Caki2 (cell line): ENCODE measurements around the gene IFRD2. TPM values are rescaled to one million over a fixed set of nuclear protein-coding genes. Genes with fewer than 3 reads are reported as not detected.

Source experiments
- DNase-seq: peaks from one replicate; pipeline ENCODE4 v3.0.0-alpha.2; 2015; ENCODE audit warnings: low read depth
- in situ Hi-C: cut with HindIII; loops from 2 replicates; pipeline ENCODE4 v1.10.0; 2016; ENCODE audit warnings: low sequenced_read_pairs, low pct_unique_long_range_greater_than_20kb, mixed read lengths
- total RNA-seq: library from RNA; depleted of rRNA; stranded (reverse); fragments of >200 nt; shearing (Covaris generic); gene quantifications from 2 replicates; pipeline ENCODE4 v1.2.3, GENCODE V29; 2014; ENCODE audit warnings: low replicate concordance; rRNA removed

Gene IFRD2, protein sequence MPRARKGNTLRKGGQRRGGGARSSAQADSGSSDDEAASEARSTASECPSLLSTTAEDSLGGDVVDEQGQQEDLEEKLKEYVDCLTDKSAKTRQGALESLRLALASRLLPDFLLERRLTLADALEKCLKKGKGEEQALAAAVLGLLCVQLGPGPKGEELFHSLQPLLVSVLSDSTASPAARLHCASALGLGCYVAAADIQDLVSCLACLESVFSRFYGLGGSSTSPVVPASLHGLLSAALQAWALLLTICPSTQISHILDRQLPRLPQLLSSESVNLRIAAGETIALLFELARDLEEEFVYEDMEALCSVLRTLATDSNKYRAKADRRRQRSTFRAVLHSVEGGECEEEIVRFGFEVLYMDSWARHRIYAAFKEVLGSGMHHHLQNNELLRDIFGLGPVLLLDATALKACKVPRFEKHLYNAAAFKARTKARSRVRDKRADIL
- total RNA-seq = 69.5 and 114 TPM in 2 replicates

- in situ Hi-C loops = no loop called here
- peak; percentile 89 for DNase-seq
Measured at GRCh38 chr3:50292159-50293078, at the start of gene IFRD2. Gene IFRD2, minus strand, starts transcription at chr3:50292429. Its CDS starts 155 bp downstream, at chr3:50292274.

GRCh38 chr3:50341537-50341936 is 49.3 kb upstream of the IFRD2 start:
- in situ Hi-C loops = no loop called here
- no peak for DNase-seq

DNA sequence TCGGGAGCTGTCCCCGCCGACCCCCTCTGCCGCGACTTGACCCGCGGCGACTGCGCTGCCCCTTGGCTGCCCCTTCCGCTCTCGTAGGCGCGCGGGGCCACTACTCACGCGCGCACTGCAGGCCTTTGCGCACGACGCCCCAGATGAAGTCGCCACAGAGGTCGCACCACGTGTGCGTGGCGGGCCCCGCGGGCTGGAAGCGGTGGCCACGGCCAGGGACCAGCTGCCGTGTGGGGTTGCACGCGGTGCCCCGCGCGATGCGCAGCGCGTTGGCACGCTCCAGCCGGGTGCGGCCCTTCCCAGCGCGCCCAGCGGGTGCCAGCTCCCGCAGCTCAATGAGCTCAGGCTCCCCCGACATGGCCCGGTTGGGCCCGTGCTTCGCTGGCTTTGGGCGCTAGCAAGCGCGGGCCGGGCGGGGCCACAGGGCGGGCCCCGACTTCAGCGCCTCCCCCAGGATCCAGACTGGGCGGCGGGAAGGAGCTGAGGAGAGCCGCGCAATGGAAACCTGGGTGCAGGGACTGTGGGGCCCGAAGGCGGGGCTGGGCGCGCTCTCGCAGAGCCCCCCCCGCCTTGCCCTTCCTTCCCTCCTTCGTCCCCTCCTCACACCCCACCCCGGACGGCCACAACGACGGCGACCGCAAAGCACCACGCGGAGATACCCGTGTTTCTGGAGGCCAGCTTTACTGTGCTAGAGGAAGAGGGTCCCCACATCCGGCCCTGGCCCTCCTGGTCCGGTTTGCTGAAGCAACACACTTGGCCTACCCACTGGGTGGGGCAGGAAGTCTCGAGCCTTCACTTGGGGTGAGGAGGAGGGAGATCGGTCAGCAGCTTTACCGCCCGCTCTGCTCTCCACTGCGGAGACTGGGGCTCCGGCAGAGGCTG is 48.5 kb upstream of the IFRD2 start, which contains the start of gene RASSF1:
Gene RASSF1, minus strand, starts transcription at position 389 of the 882 bp plus-strand sequence. Its CDS starts 31 bp downstream, at position 358.
- no peak for DNase-seq
- in situ Hi-C loops = no loop called here

GRCh38 chr3:50340147-50340447 is 47.9 kb upstream of the IFRD2 start:
- in situ Hi-C loops = no loop called here
- no peak for DNase-seq

GRCh38 chr3:50339485-50340146 is 47.4 kb upstream of the IFRD2 start:
- DNase-seq = no peak
- in situ Hi-C loops = no loop called here

GRCh38 chr3:50338965-50339364 is 46.7 kb upstream of the IFRD2 start:
- in situ Hi-C loops = no loop called here

GRCh38 chr3:50337175-50337861 is 45.1 kb upstream of the IFRD2 start:
- in situ Hi-C loops = no loop called here

More at GRCh38 chr3:50338965-50339364, 46.7 kb upstream of the IFRD2 start:
- DNase-seq = no peak

GRCh38 chr3:50336452-50337174 is 44.4 kb upstream of the IFRD2 start:
- no peak for DNase-seq
- in situ Hi-C loops = no loop called here

More at GRCh38 chr3:50337175-50337861, 45.1 kb upstream of the IFRD2 start:
- peak; percentile 96 for DNase-seq

DNA sequence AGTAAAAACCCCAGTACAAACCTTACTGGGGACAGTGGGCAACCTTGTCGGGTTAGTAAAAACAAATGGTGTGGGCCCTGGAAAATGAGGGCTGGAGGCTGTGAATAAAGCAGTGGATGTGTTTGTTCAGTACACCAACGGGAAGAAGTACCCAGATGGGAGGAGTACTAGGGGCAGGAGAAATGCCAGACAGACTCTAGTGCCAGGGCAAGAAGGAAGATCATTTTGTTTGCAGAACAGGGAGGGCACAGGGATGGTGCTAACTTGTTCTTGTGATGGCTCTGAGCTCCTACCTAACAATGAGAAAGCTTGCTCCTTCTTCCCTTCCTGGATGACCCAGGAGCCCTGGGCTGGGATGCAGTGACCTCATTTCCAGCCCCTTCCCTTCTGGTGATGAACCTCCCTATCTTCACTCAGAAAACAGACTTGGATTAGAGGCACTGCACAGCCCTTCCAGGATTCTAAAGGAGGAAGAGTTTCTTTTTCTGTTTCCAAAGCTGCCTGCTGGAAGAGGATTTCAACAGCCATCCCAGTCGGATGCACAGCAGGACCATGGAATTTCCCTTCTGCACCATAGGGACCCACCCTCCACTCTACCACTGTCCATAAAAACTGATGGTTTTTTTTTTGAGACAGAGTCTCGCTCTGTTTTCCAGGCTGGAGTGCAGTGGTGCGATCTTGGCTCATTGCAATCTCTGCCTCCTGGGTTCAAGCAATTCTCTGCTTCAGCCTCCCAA is 42.3 kb upstream of the IFRD2 start:
- in situ Hi-C loops = no loop called here

DNA sequence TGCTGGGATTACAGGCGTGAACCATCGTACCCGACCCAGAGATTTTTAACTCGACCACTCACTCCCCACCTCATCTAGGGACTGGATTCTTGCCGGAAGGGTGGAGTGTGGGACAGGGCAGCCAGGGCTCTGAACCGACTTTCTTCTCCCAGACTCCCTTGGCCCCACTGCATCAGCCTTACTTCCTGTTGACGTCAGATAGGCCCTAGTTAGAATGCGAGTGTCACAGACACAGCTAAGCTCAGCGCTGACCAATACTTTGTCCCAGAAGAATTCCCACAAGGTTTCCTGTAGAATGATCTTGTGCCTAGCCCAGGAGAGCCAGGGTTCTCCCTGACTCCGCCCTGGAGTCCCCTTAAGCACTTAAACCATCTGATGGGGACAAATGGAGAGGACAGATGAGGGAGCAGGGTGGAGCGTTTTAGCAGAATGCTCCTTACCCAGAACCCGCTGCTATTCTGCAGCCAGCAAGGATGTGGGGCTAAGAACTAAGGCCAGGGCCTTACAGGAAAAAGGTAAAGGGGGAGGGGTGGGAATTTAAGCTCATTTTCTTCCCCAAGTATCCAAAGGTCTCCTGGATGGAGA is 41.6 kb upstream of the IFRD2 start:
- no peak for DNase-seq
- in situ Hi-C loops = no loop called here

More for the DNA sequence above, 42.3 kb upstream of the IFRD2 start:
- no peak for DNase-seq

DNA sequence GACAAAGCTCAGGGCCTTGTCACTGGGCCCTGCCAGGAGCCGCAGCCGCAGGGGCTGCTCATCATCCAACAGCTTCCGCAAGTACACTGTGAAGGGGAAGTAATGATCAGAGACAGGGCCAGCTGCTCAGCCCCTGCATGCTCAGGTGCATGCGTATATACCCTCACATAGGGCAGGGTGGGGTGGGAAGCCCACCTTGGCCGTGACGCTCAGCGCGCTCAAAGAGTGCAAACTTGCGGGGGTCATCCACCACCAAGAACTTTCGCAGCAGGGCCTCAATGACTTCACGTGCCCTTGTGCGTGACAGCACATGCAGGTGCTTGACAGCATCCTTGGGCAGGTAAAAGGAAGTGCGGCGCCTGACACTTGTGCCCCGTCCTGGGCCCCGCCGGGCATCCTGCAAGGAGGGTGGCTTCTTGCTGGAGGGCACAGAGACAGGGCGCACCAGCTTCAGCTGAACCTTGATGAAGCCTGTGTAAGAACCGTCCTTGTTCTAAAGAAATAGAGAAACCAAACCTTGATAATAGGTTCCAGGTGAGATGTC is 39.2 kb upstream of the IFRD2 start:
- in situ Hi-C loops = no loop called here
- DNase-seq = no peak

DNA sequence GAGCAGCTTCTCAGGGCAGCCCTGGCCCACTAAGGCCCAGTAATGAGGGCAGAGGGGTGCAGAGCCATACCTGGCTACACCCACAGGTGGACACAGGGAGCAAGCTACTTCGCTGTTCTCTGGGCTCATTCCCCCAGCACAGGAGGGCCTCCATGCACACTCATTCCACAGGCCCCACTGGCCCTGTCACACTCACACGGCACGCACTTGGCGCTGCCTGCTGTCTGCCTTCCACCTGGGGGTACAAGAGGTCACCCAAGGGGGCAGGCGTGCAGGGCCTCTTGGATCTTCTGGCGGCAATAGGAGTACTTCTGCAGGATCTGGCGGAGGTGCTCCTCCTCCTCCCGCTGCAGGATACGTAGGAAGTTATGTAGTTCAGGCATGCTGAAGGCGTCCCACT is 38.1 kb upstream of the IFRD2 start:
- DNase-seq = no peak
- in situ Hi-C loops = no loop called here

GRCh38 chr3:50327943-50328691 is 35.9 kb upstream of the IFRD2 start, which contains the start of gene TUSC2:
Gene TUSC2, minus strand, starts transcription at chr3:50328223. Its CDS starts 124 bp downstream, at chr3:50328099.
- DNase-seq = peak; percentile 82
- in situ Hi-C loops = no loop called here

- no peak for DNase-seq
- in situ Hi-C loops = no loop called here
Measured at GRCh38 chr3:50327129-50327528, 34.9 kb upstream of the IFRD2 start.

DNA sequence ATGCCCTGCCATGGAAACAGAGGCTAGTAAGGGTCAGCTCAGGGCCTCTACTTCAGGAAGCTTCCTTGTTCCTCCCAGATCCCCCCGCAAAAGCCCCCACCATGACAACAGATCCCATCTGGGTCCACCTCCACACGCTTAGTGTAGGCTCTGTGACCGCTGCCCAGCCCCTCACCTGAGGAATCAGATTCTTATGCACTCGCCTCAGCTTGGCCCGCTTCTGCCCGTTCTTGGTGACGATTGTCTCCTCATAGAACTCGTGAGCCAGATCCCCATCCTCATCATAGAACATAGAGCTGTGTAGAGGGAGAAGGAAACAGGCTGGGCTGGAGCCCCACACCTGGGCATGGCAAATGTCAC is 33.9 kb upstream of the IFRD2 start:
- in situ Hi-C loops = no loop called here

More for the DNA sequence above, 33.9 kb upstream of the IFRD2 start:
- no peak for DNase-seq
